ENCODE data around the gene COQ4. TPM values are rescaled to one million over a fixed set of nuclear protein-coding genes. Genes with fewer than 3 reads are reported as not detected.

COQ4 gene
- total RNA-seq, 4 donors from 2014 or later, result 25.1 to 42.4 (median 34.3) TPM

DNA sequence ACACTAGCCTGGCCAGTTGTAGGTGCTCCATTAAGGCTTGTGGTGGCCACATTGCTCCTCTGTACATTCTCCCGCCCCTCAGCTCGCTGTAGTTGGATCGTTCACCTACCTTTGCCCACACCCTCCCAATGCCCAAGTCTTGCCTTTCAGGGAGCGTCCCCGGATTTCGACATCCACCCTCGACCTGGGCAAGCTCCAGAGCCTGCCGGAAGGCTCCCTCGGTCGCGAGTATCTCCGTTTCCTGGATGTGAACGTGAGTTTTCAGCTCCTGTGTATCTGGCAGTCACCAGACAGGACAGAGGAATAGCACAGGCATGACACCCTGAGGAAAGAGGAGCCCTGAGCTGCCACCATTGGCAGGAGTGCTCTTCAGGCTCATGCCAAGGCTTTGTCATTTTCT, 3.0 kb downstream of the COQ4 start:
- H3K27ac ChIP-seq, result no peak overlapping the region
- H3K27me3 ChIP-seq, result no peaks in the 10 kb centered on the region
- H3K4me1 ChIP-seq, result peaks cover 16 to 35% of the 10 kb centered on the region in 2 donors
- in situ Hi-C loops (cut with MboI; ENCODE audit: low sequenced_read_pairs in 4 of 4), result loop anchor here in 1 of 4 donors (25.0 kb wide), 1 partner anchor 138 kb away; the partner anchor contains the start of gene CIZ1
- DNase-seq (no peak), ATAC-seq (no peak)
- H3K4me3 ChIP-seq, result no peak overlapping the region
- intact Hi-C loops (cut with DNase I; ENCODE audit: low total_unique reads), result no loop called here
- no peaks in the 10 kb centered on the region for H3K9me3 ChIP-seq
- peaks cover 0 to 36% of the 10 kb centered on the region in 2 donors for H3K36me3 ChIP-seq
- no peak for TF ChIP-seq CTCF (IDR thresholded peaks at IDR 0.05 in 4 of 5, conservative IDR thresholded peaks at IDR 0.05 in 1 of 5)
- no peak for TF ChIP-seq POLR2A (IDR thresholded peaks at IDR 0.05)

GRCh38 chr9:128333451-128333869, 10.8 kb downstream of the COQ4 start:
- no peak for TF ChIP-seq CTCF (IDR thresholded peaks at IDR 0.05 in 4 of 5, conservative IDR thresholded peaks at IDR 0.05 in 1 of 5)
- TF ChIP-seq POLR2A (IDR thresholded peaks at IDR 0.05), result no peak
- H3K4me1 ChIP-seq, result no peaks in the 10 kb centered on the region
- H3K27me3 ChIP-seq, result no peaks in the 10 kb centered on the region
- in situ Hi-C loops (cut with MboI; ENCODE audit: low sequenced_read_pairs in 4 of 4) (loop anchor here in 1 of 4 donors (25.0 kb wide), 1 partner anchor 146 kb away; the partner anchor contains the start of gene CIZ1), intact Hi-C loops (cut with DNase I; ENCODE audit: low total_unique reads) (no loop called here)
- H3K9me3 ChIP-seq, result no peaks in the 10 kb centered on the region
- H3K4me3 ChIP-seq, result no peak overlapping the region
- H3K36me3 ChIP-seq, result peaks cover 0 to 8% of the 10 kb centered on the region in 2 donors
- DNase-seq, result no peak
- H3K27ac ChIP-seq, result no peak overlapping the region
- ATAC-seq, result no peak

GRCh38 chr9:128335161-128335560, 12.5 kb downstream of the COQ4 start:
- DNase-seq (no peak), ATAC-seq (no peak)
- TF ChIP-seq POLR2A (IDR thresholded peaks at IDR 0.05) (no peak), CTCF (IDR thresholded peaks at IDR 0.05 in 4 of 5, conservative IDR thresholded peaks at IDR 0.05 in 1 of 5) (no peak)
- Histone ChIP-seq H3K4me3 (no peak overlapping the region), H3K27ac (no peak overlapping the region), H3K27me3 (no peaks in the 10 kb centered on the region), H3K4me1 (peaks cover 0 to 5% of the 10 kb centered on the region in 2 donors), H3K36me3 (peaks cover 0 to 8% of the 10 kb centered on the region in 2 donors), H3K9me3 (no peaks in the 10 kb centered on the region)
- in situ Hi-C loops (cut with MboI; ENCODE audit: low sequenced_read_pairs in 4 of 4), result loop anchor here in 1 of 4 donors (25.0 kb wide), 1 partner anchor 148 kb away; the partner anchor contains the start of gene CIZ1
- intact Hi-C loops (cut with DNase I; ENCODE audit: low total_unique reads), result no loop called here

DNA sequence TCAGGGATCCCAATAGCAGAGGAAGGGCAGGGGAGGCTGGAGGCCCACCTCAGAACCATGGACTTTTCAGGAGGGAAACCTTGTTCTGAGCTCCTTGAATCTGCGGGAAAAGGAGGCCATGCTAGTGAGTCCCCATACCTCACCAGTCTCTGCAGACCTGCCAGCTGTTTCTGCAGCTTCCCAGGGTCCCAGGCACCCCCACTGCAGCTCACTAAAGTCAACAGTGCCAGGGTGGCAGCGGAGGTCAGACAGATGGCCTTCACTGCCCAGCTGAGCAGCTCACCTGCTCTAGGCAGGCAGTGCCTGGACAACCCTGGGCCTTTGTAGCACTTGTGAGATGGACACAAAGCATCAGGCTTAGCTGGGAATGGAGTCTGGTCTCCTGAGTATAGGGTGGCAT, 13.3 kb downstream of the COQ4 start:
- TF ChIP-seq POLR2A (IDR thresholded peaks at IDR 0.05) (no peak), CTCF (IDR thresholded peaks at IDR 0.05 in 4 of 5, conservative IDR thresholded peaks at IDR 0.05 in 1 of 5) (no peak)
- H3K27ac ChIP-seq, result no peak overlapping the region
- in situ Hi-C loops (cut with MboI; ENCODE audit: low sequenced_read_pairs in 4 of 4), result loop anchor here in 1 of 4 donors (25.0 kb wide), 1 partner anchor 149 kb away; the partner anchor contains the start of gene CIZ1
- intact Hi-C loops (cut with DNase I; ENCODE audit: low total_unique reads), result no loop called here
- DNase-seq (no peak), ATAC-seq (no peak)
- peaks cover 0 to 8% of the 10 kb centered on the region in 2 donors for H3K36me3 ChIP-seq
- no peaks in the 10 kb centered on the region for H3K27me3 ChIP-seq
- peaks cover under 1 to 7% of the 10 kb centered on the region in 2 donors for H3K4me1 ChIP-seq
- no peak overlapping the region for H3K4me3 ChIP-seq
- no peaks in the 10 kb centered on the region for H3K9me3 ChIP-seq

GRCh38 chr9:128337936-128338335, 15.3 kb downstream of the COQ4 start:
- intact Hi-C loops (cut with DNase I; ENCODE audit: low total_unique reads), result no loop called here
- no peak for DNase-seq

More at GRCh38 chr9:128337936-128338335, 15.3 kb downstream of the COQ4 start:
- peaks cover 0 to 4% of the 10 kb centered on the region in 2 donors for H3K36me3 ChIP-seq
- no peak for TF ChIP-seq POLR2A (IDR thresholded peaks at IDR 0.05)
- TF ChIP-seq CTCF (IDR thresholded peaks at IDR 0.05 in 4 of 5, conservative IDR thresholded peaks at IDR 0.05 in 1 of 5), result no peak
- no peak overlapping the region for H3K4me3 ChIP-seq
- H3K9me3 ChIP-seq, result no peaks in the 10 kb centered on the region
- in situ Hi-C loops (cut with MboI; ENCODE audit: low sequenced_read_pairs in 4 of 4), result loop anchor here in 1 of 4 donors (25.0 kb wide), 1 partner anchor 151 kb away; the partner anchor contains the start of gene CIZ1
- no peak for ATAC-seq
- H3K4me1 ChIP-seq, result peaks cover 5 to 15% of the 10 kb centered on the region in 2 donors
- no peak overlapping the region for H3K27ac ChIP-seq
- H3K27me3 ChIP-seq, result no peaks in the 10 kb centered on the region
